ENCODE data around the gene TTC7B. TPM values are rescaled to one million over a fixed set of nuclear protein-coding genes. Genes with fewer than 3 reads are reported as not detected.

The TTC7B gene
- total and polyA plus RNA-seq, 2 of the 8 experiments (the other 6 are each of a cell fraction or from before 2014, with no cell fraction given): 23.7 to 34.0 TPM

DNA sequence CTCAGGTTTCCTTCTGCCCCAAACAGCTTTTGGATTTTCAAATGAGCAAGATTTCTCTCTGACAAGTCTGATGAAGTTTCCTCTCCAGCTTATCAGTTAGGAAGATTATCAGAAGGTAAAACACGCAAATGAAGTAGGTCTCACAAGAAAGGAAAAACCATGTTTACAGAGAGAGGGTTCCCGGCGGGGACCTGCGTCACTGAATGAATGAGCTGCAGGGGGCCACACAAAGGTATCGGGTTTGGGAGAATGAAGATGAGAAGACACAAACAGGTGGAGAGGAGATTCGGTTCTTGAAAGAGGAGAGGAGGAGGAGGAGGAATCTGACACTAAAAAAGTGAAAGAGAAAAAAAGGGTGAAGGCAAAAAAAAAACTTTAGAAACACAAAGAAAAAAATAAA lies 210.8 kb downstream of the TTC7B start:
- Histone ChIP-seq H3K4me3 (ENCODE audit: extremely low read depth in 1 of 4, insufficient read depth in 2 of 4, low read depth in 3 of 4, low read length in 4 of 4) (peak overlapping the region in 1 of 4 experiments; percentile 36; a peak in 1 of 8 replicates), H3K23ac (ENCODE audit: insufficient read length) (no peak overlapping the region), H3K79me2 (ENCODE audit: control insufficient read depth in 1 of 2, insufficient read depth in 2 of 2, low read length in 2 of 2) (no peaks in the 10 kb centered on the region), H3K4me2 (ENCODE audit: insufficient read depth in 1 of 2, low read depth in 2 of 2, low read length in 2 of 2) (peak overlapping the region; percentile 19 to 60; a peak in 3 of 4 replicates), H2BK20ac (ENCODE audit: low read length) (no peak overlapping the region), H3K18ac (ENCODE audit: extremely low read depth, low read length) (no peak overlapping the region; the same call in 1 of the 2 replicates), H4K5ac (ENCODE audit: insufficient read length, low read depth, low read length) (peak overlapping the region; percentile 65), H2BK5ac (ENCODE audit: low read depth, low read length) (0 out of 2 replicates have a peak overlapping the region, but pooled peaks have one; percentile 63), H3K23me2 (ENCODE audit: low read depth, low read length) (no peaks in the 10 kb centered on the region), H4K8ac (ENCODE audit: extremely low read depth, insufficient read depth, low read length) (no peak overlapping the region), H3K36me3 (ENCODE audit: control insufficient read depth in 2 of 4, insufficient read depth in 4 of 4, low read length in 3 of 4) (no peaks in the 10 kb centered on the region), H3K56ac (replicated peaks; ENCODE audit: insufficient read length, low read depth, low read length) (no peak overlapping the region), H2BK12ac (ENCODE audit: low read depth, low read length) (no peak overlapping the region; the same call in 1 of the 2 replicates), H3K14ac (ENCODE audit: insufficient read length) (no peak overlapping the region), H3K27ac (ENCODE audit: low read depth, low read length) (peak overlapping the region; percentile 47; the same call in 1 of the 2 replicates), H2AFZ (ENCODE audit: low read length) (no peak overlapping the region), H2BK120ac (replicated peaks; ENCODE audit: low read depth, low read length) (no peak overlapping the region), H2AK5ac (ENCODE audit: low read depth, low read length) (no peak overlapping the region), H3K9me3 (ENCODE audit: insufficient read depth in 2 of 2, low read depth in 1 of 2, low read length in 1 of 2) (no peaks in the 10 kb centered on the region), H3K4ac (replicated peaks; ENCODE audit: insufficient read length, low read depth, low read length) (no peak overlapping the region), H3K79me1 (ENCODE audit: low read depth, low read length) (no peaks in the 10 kb centered on the region), H2BK15ac (ENCODE audit: low read length) (no peak overlapping the region), H4K91ac (replicated peaks; ENCODE audit: insufficient read length, low read length) (no peak overlapping the region), H3K4me1 (replicated peaks in 1 of 4; ENCODE audit: control insufficient read depth in 3 of 4, insufficient read depth in 4 of 4, low read length in 3 of 4) (peaks cover 10 to 29% (median 23%) of the 10 kb centered on the region in 4 experiments; a peak in 6 of 7 replicates), H4K20me1 (replicated peaks in 1 of 2; ENCODE audit: control insufficient read depth in 1 of 2, insufficient read depth in 2 of 2, low read length in 2 of 2) (no peaks in the 10 kb centered on the region), H3K9ac (replicated peaks in 1 of 4; ENCODE audit: extremely low read depth in 1 of 4, low read depth in 3 of 4, low read length in 3 of 4) (peak overlapping the region in 2 of 4 experiments; percentile 2 to 9; a peak in 2 of 7 replicates), H3K27me3 (replicated peaks in 1 of 4; ENCODE audit: control insufficient read depth in 3 of 4, extremely low read depth in 1 of 4, insufficient read depth in 3 of 4, low read length in 3 of 4) (no peaks in the 10 kb centered on the region)
- ChIA-PET POLR2A (ENCODE audit: partially characterized antibody) (no interaction called here), CTCF (ENCODE audit: partially characterized antibody) (interaction anchor here (0.6 to 1.3 kb wide), 2 partner anchors 92 to 114 kb away, joined by 3 to 4 read pairs; no protein-coding TSS in a partner anchor)
- 5% methylated on average over 6 of the region's 6 CpGs; no CpG with 5 or more reads in 1 of the 2 experiments for WGBS, 2 experiments (ENCODE audit: extremely low coverage in 1 of 2, insufficient coverage in 1 of 2, insufficient read length in 1 of 2, insufficient replicate concordance in 2 of 2, low coverage in 1 of 2, low lambda C conversion rate in 2 of 2, missing lambda C conversion rate in 1 of 2)
- no peak for DNase-seq (ENCODE audit: low read depth in 1 of 2, low spot score in 2 of 2)
- peak; percentile 82 for FAIRE-seq
- TF ChIP-seq HDAC2 (IDR thresholded peaks at IDR 0.05; ENCODE audit: borderline replicate concordance in 1 of 2, low read depth in 2 of 2, low read length in 2 of 2): peak in 1 of 2 experiments; percentile 60; a peak in 1 of 4 replicates
- TF ChIP-seq TCF12 (IDR thresholded peaks at IDR 0.05; ENCODE audit: low read depth, low read length): peak; percentile 74; the same call in 1 of the 2 replicates
- TF ChIP-seq ASH2L (IDR thresholded peaks at IDR 0.05; ENCODE audit: low read length): peak; percentile 73
- 0 out of 2 replicates have a peak, but pooled peaks have one; percentile 46 for TF ChIP-seq RBBP5 (IDR thresholded peaks at IDR 0.05; ENCODE audit: borderline replicate concordance, low read depth, low read length)
- TF ChIP-seq CEBPB (IDR thresholded peaks at IDR 0.05; ENCODE audit: low read depth, low read length): no peak
